Measurements from ENCODE around the gene CD84.

- no peak for TF ChIP-seq POLR2A (IDR thresholded peaks at IDR 0.05)
- TF ChIP-seq, protein P1, sequence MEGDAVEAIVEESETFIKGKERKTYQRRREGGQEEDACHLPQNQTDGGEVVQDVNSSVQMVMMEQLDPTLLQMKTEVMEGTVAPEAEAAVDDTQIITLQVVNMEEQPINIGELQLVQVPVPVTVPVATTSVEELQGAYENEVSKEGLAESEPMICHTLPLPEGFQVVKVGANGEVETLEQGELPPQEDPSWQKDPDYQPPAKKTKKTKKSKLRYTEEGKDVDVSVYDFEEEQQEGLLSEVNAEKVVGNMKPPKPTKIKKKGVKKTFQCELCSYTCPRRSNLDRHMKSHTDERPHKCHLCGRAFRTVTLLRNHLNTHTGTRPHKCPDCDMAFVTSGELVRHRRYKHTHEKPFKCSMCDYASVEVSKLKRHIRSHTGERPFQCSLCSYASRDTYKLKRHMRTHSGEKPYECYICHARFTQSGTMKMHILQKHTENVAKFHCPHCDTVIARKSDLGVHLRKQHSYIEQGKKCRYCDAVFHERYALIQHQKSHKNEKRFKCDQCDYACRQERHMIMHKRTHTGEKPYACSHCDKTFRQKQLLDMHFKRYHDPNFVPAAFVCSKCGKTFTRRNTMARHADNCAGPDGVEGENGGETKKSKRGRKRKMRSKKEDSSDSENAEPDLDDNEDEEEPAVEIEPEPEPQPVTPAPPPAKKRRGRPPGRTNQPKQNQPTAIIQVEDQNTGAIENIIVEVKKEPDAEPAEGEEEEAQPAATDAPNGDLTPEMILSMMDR (IDR thresholded peaks at IDR 0.05) = no peak
Measured at GRCh38 chr1:160539684-160539989, 39.7 kb downstream of the CD84 start.
